Ishikawa (cell line): Measurements from ENCODE around the gene ATG9B.

Experiments used
- CEBPB ChIP-seq: IDR thresholded peaks from 2 replicates; pipeline ENCODE4 v1.6.1; 2012
- CREB1 ChIP-seq: IDR thresholded peaks from 2 replicates; pipeline ENCODE4 v1.6.1; 2012; ENCODE audit warnings: low read depth
- EGR1 ChIP-seq: IDR thresholded peaks from 2 replicates; pipeline ENCODE4 v1.6.1; 2012
- FOXM1 ChIP-seq: IDR thresholded peaks from 2 replicates; pipeline ENCODE4 v1.6.1; 2012; ENCODE audit warnings: low read depth, borderline replicate concordance
- MAX ChIP-seq: IDR thresholded peaks from 2 replicates; pipeline ENCODE4 v1.6.1; 2012
- NFIC ChIP-seq: IDR thresholded peaks from 2 replicates; pipeline ENCODE4 v1.6.1; 2012
- RAD21 ChIP-seq: IDR thresholded peaks from 2 replicates; pipeline ENCODE4 v1.6.1; 2012; ENCODE audit warnings: low read depth
- REST ChIP-seq: IDR thresholded peaks from 2 replicates; pipeline ENCODE4 v1.6.1; 2012; ENCODE audit warnings: low read depth, mild to moderate bottlenecking
- TAF1 ChIP-seq: IDR thresholded peaks from 2 replicates; pipeline ENCODE4 v1.6.1; 2012; ENCODE audit warnings: low read depth, mild to moderate bottlenecking
- TCF12 ChIP-seq: IDR thresholded peaks from 2 replicates; pipeline ENCODE4 v1.6.1; 2012; ENCODE audit warnings: low read depth
- YY1 ChIP-seq: IDR thresholded peaks from 2 replicates; pipeline ENCODE4 v1.6.1; 2012; ENCODE audit warnings: low read depth
- ZBTB7A ChIP-seq: IDR thresholded peaks from 2 replicates; pipeline ENCODE4 v1.6.1; 2012; ENCODE audit warnings: low read depth

GRCh38 chr7:151008143-151008510 is 16.2 kb downstream of the ATG9B start:
- TF ChIP-seq YY1, result no peak
- TF ChIP-seq REST, result no peak
- TF ChIP-seq FOXM1, result no peak
- TF ChIP-seq CEBPB, result no peak
- TF ChIP-seq ZBTB7A, result no peak
- no peak for TF ChIP-seq MAX
- no peak for TF ChIP-seq CREB1
- TF ChIP-seq TAF1, result no peak
- TF ChIP-seq RAD21, result no peak
- TF ChIP-seq TCF12, result no peak
- no peak for TF ChIP-seq EGR1
- TF ChIP-seq NFIC, result no peak
